T-helper 1 cell treated with Interleukin-12 subunit alpha and Interleukin-12 subunit beta and Interleukin-4 antibody, amounts not matched to agents 30 μg/mL and 1 μg/mL, for 36 hours (primary cell): ENCODE measurements around the gene RCOR3.
A peak's percentile ranks its signal among the peaks of the same experiment; 100 is the strongest.
"Not testable (repeated sequence)": the region's sequence is repeated elsewhere in the genome, so short reads cannot be mapped to it uniquely, and the experiment has no call there.

Experiments used
- H3K27ac Mint-ChIP-seq: one replicate; pipeline ENCODE4 v1.8.0; 2021; ENCODE audit warnings: mild to moderate bottlenecking, mixed read lengths
- H3K27me3 Mint-ChIP-seq: one replicate; pipeline ENCODE4 v1.8.0; 2021; ENCODE audit warnings: low read depth, mixed read lengths
- H3K36me3 Mint-ChIP-seq: one replicate; pipeline ENCODE4 v1.8.0; 2021; ENCODE audit warnings: low read depth, mixed read lengths
- H3K4me1 Mint-ChIP-seq: one replicate; pipeline ENCODE4 v1.8.0; 2021; ENCODE audit warnings: low read depth, mixed read lengths
- H3K4me3 Mint-ChIP-seq: one replicate; pipeline ENCODE4 v1.8.0; 2021; ENCODE audit warnings: mild to moderate bottlenecking, moderate library complexity, mixed read lengths
- H3K9me3 Mint-ChIP-seq: one replicate; pipeline ENCODE4 v1.8.0; 2021; ENCODE audit warnings: mixed read lengths

RCOR3 gene

GRCh38 chr1:211243639-211244038 lies 15.5 kb upstream of the RCOR3 start:
- peaks cover 15% of the 10 kb centered on the region for H3K27me3 Mint-ChIP-seq
- not testable (repeated sequence) for H3K4me1 Mint-ChIP-seq, H3K4me3 Mint-ChIP-seq, H3K36me3 Mint-ChIP-seq, H3K27ac Mint-ChIP-seq, H3K9me3 Mint-ChIP-seq

GRCh38 chr1:211246583-211246982 lies 12.6 kb upstream of the RCOR3 start:
- H3K36me3 Mint-ChIP-seq, H3K4me3 Mint-ChIP-seq, H3K4me1 Mint-ChIP-seq, H3K9me3 Mint-ChIP-seq, H3K27ac Mint-ChIP-seq: not testable (repeated sequence)
- H3K27me3 Mint-ChIP-seq, result peaks cover 16% of the 10 kb centered on the region

GRCh38 chr1:211247921-211248320 lies 11.2 kb upstream of the RCOR3 start:
- H3K4me1 Mint-ChIP-seq, result no peaks in the 10 kb centered on the region
- no peak overlapping the region for H3K27ac Mint-ChIP-seq
- H3K9me3 Mint-ChIP-seq, result no peaks in the 10 kb centered on the region
- H3K27me3 Mint-ChIP-seq, result peaks cover 20% of the 10 kb centered on the region
- no peak overlapping the region for H3K4me3 Mint-ChIP-seq
- no peaks in the 10 kb centered on the region for H3K36me3 Mint-ChIP-seq

- not testable (repeated sequence) for H3K36me3 Mint-ChIP-seq, H3K4me1 Mint-ChIP-seq, H3K27ac Mint-ChIP-seq, H3K4me3 Mint-ChIP-seq, H3K9me3 Mint-ChIP-seq
- peaks cover 20% of the 10 kb centered on the region for H3K27me3 Mint-ChIP-seq
Observed at GRCh38 chr1:211249611-211250010, 9.6 kb upstream of the RCOR3 start.

GRCh38 chr1:211257826-211258225 lies 1.3 kb upstream of the RCOR3 start:
- peaks cover 14% of the 10 kb centered on the region for H3K4me1 Mint-ChIP-seq
- H3K36me3 Mint-ChIP-seq, result peaks cover 4% of the 10 kb centered on the region
- H3K9me3 Mint-ChIP-seq, result no peaks in the 10 kb centered on the region
- peaks cover 8% of the 10 kb centered on the region for H3K27me3 Mint-ChIP-seq
- H3K4me3 Mint-ChIP-seq, result peak overlapping the region; percentile 98
- peak overlapping the region; percentile 95 for H3K27ac Mint-ChIP-seq

GRCh38 chr1:211258310-211258755 lies 833 bp upstream of the RCOR3 start:
- Mint-ChIP-seq H3K27ac (peak overlapping the region; percentile 95), H3K4me3 (peak overlapping the region; percentile 98), H3K4me1 (peaks cover 14% of the 10 kb centered on the region), H3K27me3 (peaks cover 5% of the 10 kb centered on the region), H3K36me3 (peaks cover 4% of the 10 kb centered on the region), H3K9me3 (no peaks in the 10 kb centered on the region)

GRCh38 chr1:211259638-211260126 lies 516 bp downstream of the RCOR3 start:
- peak overlapping the region; percentile 87 for H3K27ac Mint-ChIP-seq
- peaks cover 9% of the 10 kb centered on the region for H3K36me3 Mint-ChIP-seq

GRCh38 chr1:211260141-211261107 lies 1.3 kb downstream of the RCOR3 start:
- peaks cover 14% of the 10 kb centered on the region for H3K4me1 Mint-ChIP-seq
- no peaks in the 10 kb centered on the region for H3K27me3 Mint-ChIP-seq
- peak overlapping the region; percentile 82 for H3K4me3 Mint-ChIP-seq
- peaks cover 9% of the 10 kb centered on the region for H3K36me3 Mint-ChIP-seq
- peak overlapping the region; percentile 82 for H3K27ac Mint-ChIP-seq
- no peaks in the 10 kb centered on the region for H3K9me3 Mint-ChIP-seq

More at GRCh38 chr1:211259638-211260126, 516 bp downstream of the RCOR3 start:
- peak overlapping the region; percentile 82 for H3K4me3 Mint-ChIP-seq
- no peaks in the 10 kb centered on the region for H3K27me3 Mint-ChIP-seq
- H3K4me1 Mint-ChIP-seq, result peaks cover 14% of the 10 kb centered on the region
- H3K9me3 Mint-ChIP-seq, result no peaks in the 10 kb centered on the region

GRCh38 chr1:211261229-211261628 lies 2.1 kb downstream of the RCOR3 start:
- Mint-ChIP-seq H3K9me3 (no peaks in the 10 kb centered on the region), H3K36me3 (peaks cover 12% of the 10 kb centered on the region), H3K27ac (peak overlapping the region; percentile 60), H3K27me3 (no peaks in the 10 kb centered on the region), H3K4me3 (peak overlapping the region; percentile 82), H3K4me1 (peaks cover 15% of the 10 kb centered on the region)

- not testable (repeated sequence) for H3K27ac Mint-ChIP-seq, H3K27me3 Mint-ChIP-seq, H3K9me3 Mint-ChIP-seq, H3K4me3 Mint-ChIP-seq
- Mint-ChIP-seq H3K4me1 (peaks cover 14% of the 10 kb centered on the region), H3K36me3 (peaks cover 14% of the 10 kb centered on the region)
Observed at GRCh38 chr1:211263022-211263421, 3.9 kb downstream of the RCOR3 start.

GRCh38 chr1:211267204-211267857 lies 8.2 kb downstream of the RCOR3 start:
- peaks cover 20% of the 10 kb centered on the region for H3K36me3 Mint-ChIP-seq
- peaks cover 3% of the 10 kb centered on the region for H3K4me1 Mint-ChIP-seq
- H3K27ac Mint-ChIP-seq, result no peak overlapping the region
- no peak overlapping the region for H3K4me3 Mint-ChIP-seq
- no peaks in the 10 kb centered on the region for H3K9me3 Mint-ChIP-seq
- H3K27me3 Mint-ChIP-seq, result no peaks in the 10 kb centered on the region

- Mint-ChIP-seq H3K9me3 (no peaks in the 10 kb centered on the region), H3K27me3 (no peaks in the 10 kb centered on the region), H3K4me3 (no peak overlapping the region), H3K27ac (no peak overlapping the region), H3K36me3 (peaks cover 12% of the 10 kb centered on the region), H3K4me1 (no peaks in the 10 kb centered on the region)
Observed at GRCh38 chr1:211279340-211279739, 20.2 kb downstream of the RCOR3 start.

GRCh38 chr1:211280910-211281309 lies 21.7 kb downstream of the RCOR3 start:
- H3K27me3 Mint-ChIP-seq, result no peaks in the 10 kb centered on the region
- H3K4me1 Mint-ChIP-seq, result no peaks in the 10 kb centered on the region
- no peaks in the 10 kb centered on the region for H3K9me3 Mint-ChIP-seq
- H3K36me3 Mint-ChIP-seq, result peaks cover 16% of the 10 kb centered on the region
- H3K27ac Mint-ChIP-seq, result no peak overlapping the region
- no peak overlapping the region for H3K4me3 Mint-ChIP-seq

- H3K4me1 Mint-ChIP-seq, result no peaks in the 10 kb centered on the region
- H3K9me3 Mint-ChIP-seq, result no peaks in the 10 kb centered on the region
- H3K36me3 Mint-ChIP-seq, result peaks cover 18% of the 10 kb centered on the region
Observed at GRCh38 chr1:211281320-211282022, 22.3 kb downstream of the RCOR3 start.

More at GRCh38 chr1:211281320-211282022, 22.3 kb downstream of the RCOR3 start:
- Mint-ChIP-seq H3K4me3 (no peak overlapping the region), H3K27ac (no peak overlapping the region), H3K27me3 (no peaks in the 10 kb centered on the region)
